ENCODE measurements around the gene ZNF444. TPM values are rescaled to one million over a fixed set of nuclear protein-coding genes. Genes with fewer than 3 reads are reported as not detected.
A peak's percentile ranks its signal among the peaks of the same experiment; 100 is the strongest.

Gene ZNF444
- total and polyA plus RNA-seq, 9 of the 15 experiments (the other 6 are each of a cell fraction or from before 2014, with no cell fraction given): 0.39 to 40.0 (median 6.9) TPM

DNA sequence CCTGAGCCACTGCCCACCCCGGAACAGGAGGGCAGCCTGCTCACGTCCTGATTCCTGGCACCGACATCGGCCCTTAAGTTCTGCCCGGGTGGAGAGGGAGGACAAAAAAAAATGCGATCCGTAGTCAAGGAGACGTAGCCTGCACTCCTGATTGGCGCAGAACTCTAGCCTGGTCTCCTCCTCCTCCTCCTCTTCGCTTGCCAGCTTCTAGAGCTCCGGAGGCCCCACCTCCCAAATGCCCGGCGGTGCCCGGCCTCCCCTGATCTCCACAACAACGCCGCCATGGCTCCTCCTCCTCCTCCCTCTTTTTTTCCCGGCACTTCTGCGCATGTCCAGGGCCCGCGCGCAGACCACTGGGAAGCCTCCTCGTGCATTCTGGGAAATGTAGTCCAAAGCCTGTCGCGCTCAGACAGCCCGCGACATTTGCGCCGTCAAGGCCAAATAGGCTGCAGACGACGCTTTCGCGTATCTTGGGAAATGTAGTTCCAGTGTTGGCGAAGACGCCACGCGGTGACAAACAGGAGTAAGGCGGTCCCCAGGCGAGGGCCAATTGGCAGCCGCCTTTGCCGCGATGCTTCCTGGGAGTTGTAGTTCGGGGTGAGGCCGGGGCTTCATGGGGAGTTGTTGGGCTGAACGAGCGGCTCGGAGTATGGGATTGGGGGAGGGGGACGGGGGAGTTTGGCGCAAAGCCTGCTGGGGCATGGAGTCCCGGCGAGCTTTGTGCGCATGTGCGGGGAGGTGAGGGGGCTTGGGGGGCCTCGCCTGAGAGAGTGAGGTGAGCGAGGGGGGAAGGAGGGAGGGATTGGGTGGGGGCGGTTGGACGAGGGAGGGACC is at the start of gene ZNF444 (continued):
- TF ChIP-seq, protein P1, sequence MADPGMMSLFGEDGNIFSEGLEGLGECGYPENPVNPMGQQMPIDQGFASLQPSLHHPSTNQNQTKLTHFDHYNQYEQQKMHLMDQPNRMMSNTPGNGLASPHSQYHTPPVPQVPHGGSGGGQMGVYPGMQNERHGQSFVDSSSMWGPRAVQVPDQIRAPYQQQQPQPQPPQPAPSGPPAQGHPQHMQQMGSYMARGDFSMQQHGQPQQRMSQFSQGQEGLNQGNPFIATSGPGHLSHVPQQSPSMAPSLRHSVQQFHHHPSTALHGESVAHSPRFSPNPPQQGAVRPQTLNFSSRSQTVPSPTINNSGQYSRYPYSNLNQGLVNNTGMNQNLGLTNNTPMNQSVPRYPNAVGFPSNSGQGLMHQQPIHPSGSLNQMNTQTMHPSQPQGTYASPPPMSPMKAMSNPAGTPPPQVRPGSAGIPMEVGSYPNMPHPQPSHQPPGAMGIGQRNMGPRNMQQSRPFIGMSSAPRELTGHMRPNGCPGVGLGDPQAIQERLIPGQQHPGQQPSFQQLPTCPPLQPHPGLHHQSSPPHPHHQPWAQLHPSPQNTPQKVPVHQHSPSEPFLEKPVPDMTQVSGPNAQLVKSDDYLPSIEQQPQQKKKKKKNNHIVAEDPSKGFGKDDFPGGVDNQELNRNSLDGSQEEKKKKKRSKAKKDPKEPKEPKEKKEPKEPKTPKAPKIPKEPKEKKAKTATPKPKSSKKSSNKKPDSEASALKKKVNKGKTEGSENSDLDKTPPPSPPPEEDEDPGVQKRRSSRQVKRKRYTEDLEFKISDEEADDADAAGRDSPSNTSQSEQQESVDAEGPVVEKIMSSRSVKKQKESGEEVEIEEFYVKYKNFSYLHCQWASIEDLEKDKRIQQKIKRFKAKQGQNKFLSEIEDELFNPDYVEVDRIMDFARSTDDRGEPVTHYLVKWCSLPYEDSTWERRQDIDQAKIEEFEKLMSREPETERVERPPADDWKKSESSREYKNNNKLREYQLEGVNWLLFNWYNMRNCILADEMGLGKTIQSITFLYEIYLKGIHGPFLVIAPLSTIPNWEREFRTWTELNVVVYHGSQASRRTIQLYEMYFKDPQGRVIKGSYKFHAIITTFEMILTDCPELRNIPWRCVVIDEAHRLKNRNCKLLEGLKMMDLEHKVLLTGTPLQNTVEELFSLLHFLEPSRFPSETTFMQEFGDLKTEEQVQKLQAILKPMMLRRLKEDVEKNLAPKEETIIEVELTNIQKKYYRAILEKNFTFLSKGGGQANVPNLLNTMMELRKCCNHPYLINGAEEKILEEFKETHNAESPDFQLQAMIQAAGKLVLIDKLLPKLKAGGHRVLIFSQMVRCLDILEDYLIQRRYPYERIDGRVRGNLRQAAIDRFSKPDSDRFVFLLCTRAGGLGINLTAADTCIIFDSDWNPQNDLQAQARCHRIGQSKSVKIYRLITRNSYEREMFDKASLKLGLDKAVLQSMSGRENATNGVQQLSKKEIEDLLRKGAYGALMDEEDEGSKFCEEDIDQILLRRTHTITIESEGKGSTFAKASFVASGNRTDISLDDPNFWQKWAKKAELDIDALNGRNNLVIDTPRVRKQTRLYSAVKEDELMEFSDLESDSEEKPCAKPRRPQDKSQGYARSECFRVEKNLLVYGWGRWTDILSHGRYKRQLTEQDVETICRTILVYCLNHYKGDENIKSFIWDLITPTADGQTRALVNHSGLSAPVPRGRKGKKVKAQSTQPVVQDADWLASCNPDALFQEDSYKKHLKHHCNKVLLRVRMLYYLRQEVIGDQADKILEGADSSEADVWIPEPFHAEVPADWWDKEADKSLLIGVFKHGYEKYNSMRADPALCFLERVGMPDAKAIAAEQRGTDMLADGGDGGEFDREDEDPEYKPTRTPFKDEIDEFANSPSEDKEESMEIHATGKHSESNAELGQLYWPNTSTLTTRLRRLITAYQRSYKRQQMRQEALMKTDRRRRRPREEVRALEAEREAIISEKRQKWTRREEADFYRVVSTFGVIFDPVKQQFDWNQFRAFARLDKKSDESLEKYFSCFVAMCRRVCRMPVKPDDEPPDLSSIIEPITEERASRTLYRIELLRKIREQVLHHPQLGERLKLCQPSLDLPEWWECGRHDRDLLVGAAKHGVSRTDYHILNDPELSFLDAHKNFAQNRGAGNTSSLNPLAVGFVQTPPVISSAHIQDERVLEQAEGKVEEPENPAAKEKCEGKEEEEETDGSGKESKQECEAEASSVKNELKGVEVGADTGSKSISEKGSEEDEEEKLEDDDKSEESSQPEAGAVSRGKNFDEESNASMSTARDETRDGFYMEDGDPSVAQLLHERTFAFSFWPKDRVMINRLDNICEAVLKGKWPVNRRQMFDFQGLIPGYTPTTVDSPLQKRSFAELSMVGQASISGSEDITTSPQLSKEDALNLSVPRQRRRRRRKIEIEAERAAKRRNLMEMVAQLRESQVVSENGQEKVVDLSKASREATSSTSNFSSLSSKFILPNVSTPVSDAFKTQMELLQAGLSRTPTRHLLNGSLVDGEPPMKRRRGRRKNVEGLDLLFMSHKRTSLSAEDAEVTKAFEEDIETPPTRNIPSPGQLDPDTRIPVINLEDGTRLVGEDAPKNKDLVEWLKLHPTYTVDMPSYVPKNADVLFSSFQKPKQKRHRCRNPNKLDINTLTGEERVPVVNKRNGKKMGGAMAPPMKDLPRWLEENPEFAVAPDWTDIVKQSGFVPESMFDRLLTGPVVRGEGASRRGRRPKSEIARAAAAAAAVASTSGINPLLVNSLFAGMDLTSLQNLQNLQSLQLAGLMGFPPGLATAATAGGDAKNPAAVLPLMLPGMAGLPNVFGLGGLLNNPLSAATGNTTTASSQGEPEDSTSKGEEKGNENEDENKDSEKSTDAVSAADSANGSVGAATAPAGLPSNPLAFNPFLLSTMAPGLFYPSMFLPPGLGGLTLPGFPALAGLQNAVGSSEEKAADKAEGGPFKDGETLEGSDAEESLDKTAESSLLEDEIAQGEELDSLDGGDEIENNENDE (IDR thresholded peaks at IDR 0.05; ENCODE audit: low read depth, low read length): no peak
- no peak for TF ChIP-seq TEAD4 (IDR thresholded peaks at IDR 0.05; ENCODE audit: low read length)
- TF ChIP-seq TEAD4 (CRISPR knock-in tag; IDR thresholded peaks at IDR 0.05; ENCODE audit: borderline replicate concordance): no peak
- no peak for TF ChIP-seq SRSF1 (IDR thresholded peaks at IDR 0.05; ENCODE audit: low read depth, low read length)
- no peak for TF ChIP-seq ZNF282 (CRISPR knock-in tag; IDR thresholded peaks at IDR 0.05)
- no peak for TF ChIP-seq ZNF778 (CRISPR knock-in tag; IDR thresholded peaks at IDR 0.05)
- TF ChIP-seq HMG20B (CRISPR knock-in tag; IDR thresholded peaks at IDR 0.05): no peak
- TF ChIP-seq ZNF175 (CRISPR knock-in tag; IDR thresholded peaks at IDR 0.05; ENCODE audit: low read depth): peak; percentile 93
- TF ChIP-seq, protein P2, sequence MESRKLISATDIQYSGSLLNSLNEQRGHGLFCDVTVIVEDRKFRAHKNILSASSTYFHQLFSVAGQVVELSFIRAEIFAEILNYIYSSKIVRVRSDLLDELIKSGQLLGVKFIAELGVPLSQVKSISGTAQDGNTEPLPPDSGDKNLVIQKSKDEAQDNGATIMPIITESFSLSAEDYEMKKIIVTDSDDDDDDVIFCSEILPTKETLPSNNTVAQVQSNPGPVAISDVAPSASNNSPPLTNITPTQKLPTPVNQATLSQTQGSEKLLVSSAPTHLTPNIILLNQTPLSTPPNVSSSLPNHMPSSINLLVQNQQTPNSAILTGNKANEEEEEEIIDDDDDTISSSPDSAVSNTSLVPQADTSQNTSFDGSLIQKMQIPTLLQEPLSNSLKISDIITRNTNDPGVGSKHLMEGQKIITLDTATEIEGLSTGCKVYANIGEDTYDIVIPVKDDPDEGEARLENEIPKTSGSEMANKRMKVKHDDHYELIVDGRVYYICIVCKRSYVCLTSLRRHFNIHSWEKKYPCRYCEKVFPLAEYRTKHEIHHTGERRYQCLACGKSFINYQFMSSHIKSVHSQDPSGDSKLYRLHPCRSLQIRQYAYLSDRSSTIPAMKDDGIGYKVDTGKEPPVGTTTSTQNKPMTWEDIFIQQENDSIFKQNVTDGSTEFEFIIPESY (CRISPR knock-in tag; IDR thresholded peaks at IDR 0.05): no peak
- no peak for TF ChIP-seq ARID1B (IDR thresholded peaks at IDR 0.05)
- TF ChIP-seq NFIC (IDR thresholded peaks at IDR 0.05): no peak; the same call in 1 of the 2 replicates
- no peak for TF ChIP-seq ZSCAN29 (IDR thresholded peaks at IDR 0.05)
- no peak for TF ChIP-seq ZNF431 (CRISPR knock-in tag; IDR thresholded peaks at IDR 0.05)
